Sigmoid colon (tissue), 4 donors: ENCODE results near the gene RSPRY1.

Experiments
- POLR2A ChIP-seq, 2 donors: fragments of 450-650 bp; IDR thresholded peaks; one replicate each; pipeline ENCODE4 v1.6.1; 2016; ENCODE audit warnings: antibody characterized with exemption in 2 of 2, mild to moderate bottlenecking in 2 of 2, moderate library complexity in 2 of 2
- POLR2AphosphoS5 ChIP-seq, 4 donors: sonication (generic); formaldehyde crosslinking; IDR thresholded peaks; one replicate each; pipeline ENCODE4 v1.6.1; 2017; ENCODE audit warnings: antibody characterized with exemption in 4 of 4
- TF ChIP-seq, protein P1 (sequence below), 4 experiments: fragments of 450-650 bp in 3 of 4; fragments of 200-600 bp in 1 of 4; IDR thresholded peaks; one replicate each; pipeline ENCODE4 v1.5.1; 2016 to 2019; ENCODE audit warnings: antibody characterized with exemption in 4 of 4, mild to moderate bottlenecking in 3 of 4, moderate library complexity in 2 of 4

DNA sequence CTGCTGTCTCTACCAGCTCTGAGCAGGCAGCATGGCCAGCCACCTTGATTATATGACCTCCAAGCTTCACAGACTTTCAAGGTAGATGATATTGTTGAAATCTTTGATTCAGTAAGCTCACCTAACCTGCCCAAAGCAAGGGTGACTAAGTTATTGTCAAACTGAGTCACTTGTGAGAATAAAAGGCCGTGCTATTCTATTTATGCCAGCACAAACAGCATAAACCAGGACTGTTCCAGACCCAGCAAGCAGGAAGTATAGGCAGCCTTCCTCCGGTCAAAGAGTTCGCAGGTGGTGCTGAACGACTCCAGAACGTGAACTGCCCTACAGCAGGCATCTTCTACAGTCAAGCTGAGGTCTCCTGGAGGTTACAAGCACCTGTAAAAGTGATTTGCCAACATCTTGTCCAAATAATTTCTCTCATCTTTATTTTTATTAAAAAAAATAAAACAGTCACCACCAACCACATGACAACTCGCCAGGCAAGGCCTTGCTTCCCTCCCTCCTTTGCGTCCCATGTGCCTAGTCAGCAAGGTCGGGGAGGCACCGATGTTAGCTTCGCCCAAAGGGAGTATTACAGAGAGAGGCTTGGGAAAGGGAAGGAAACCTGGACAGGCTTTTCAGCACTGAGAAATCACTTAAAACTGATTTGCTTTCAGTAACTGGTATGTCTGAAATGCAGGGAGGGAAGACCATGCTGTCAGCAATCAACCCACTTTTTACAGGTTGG lies 69.7 kb downstream of the RSPRY1 start:
- no peak for TF ChIP-seq POLR2AphosphoS5 (IDR thresholded peaks at IDR 0.05)
- TF ChIP-seq, protein P1, sequence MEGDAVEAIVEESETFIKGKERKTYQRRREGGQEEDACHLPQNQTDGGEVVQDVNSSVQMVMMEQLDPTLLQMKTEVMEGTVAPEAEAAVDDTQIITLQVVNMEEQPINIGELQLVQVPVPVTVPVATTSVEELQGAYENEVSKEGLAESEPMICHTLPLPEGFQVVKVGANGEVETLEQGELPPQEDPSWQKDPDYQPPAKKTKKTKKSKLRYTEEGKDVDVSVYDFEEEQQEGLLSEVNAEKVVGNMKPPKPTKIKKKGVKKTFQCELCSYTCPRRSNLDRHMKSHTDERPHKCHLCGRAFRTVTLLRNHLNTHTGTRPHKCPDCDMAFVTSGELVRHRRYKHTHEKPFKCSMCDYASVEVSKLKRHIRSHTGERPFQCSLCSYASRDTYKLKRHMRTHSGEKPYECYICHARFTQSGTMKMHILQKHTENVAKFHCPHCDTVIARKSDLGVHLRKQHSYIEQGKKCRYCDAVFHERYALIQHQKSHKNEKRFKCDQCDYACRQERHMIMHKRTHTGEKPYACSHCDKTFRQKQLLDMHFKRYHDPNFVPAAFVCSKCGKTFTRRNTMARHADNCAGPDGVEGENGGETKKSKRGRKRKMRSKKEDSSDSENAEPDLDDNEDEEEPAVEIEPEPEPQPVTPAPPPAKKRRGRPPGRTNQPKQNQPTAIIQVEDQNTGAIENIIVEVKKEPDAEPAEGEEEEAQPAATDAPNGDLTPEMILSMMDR (IDR thresholded peaks at IDR 0.05) = no peak
- no peak for TF ChIP-seq POLR2A (IDR thresholded peaks at IDR 0.05)
